ENCODE results near the gene OR7C2.
A peak's percentile ranks its signal among the peaks of the same experiment; 100 is the strongest.
"Not testable (repeated sequence)": the region's sequence is repeated elsewhere in the genome, so short reads cannot be mapped to it uniquely, and the experiment has no call there.

The OR7C2 gene

DNA sequence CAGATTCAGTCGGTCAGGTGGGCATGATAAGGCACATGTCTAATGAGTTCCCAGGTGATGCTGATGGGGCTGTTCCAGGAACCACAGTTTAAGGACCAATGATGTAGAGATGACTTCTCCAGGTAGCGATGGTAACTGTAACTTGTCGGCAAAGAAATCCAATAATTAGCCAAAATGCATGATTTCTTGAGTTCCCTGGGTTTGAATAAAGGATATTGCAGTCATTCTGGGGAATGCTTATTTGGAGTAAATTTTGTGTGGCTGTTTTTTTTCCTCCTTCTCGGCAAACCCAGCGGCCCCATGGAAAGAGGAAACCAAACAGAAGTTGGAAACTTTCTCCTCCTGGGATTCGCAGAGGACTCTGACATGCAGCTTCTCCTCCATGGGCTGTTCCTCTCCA, at the start of gene OR7C2:
OR7C2 (plus strand) TSS at position 301 of the 400 bp plus-strand sequence; CDS start at position 301, 0 bp downstream.
- in situ Hi-C loops (cut with MboI; ENCODE audit: low pct_unique_long_range_greater_than_20kb, low sequenced_read_pairs): no loop called here
- DNase-seq: no peak

DNA sequence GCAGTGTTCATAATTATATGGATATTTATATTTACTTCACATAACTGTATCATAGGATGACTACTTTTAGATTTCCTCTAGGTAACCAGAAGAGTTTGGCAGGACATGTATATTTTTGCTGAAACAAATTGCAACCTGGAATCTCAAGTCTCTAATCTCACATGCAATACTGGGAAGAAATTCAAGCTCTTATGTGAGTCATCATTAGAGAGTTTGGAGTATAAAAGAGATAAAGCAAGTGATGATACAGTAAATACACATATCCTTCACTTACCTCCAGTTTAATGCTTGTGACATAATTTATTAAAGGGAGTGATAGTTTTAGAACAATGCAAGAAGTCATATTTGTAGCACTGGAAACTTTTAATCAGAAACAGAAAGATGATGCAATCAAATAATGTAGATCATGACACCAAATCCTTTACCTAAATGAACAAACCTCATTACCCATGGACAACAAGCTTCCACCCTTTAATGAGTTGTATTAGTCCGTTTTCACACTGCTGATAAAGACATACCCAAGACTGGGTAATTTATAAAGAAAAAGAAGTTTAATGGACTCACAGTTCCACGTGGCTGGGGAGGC, 39.5 kb upstream of the OR7C2 start:
- DNase-seq: no peak
- in situ Hi-C loops (cut with MboI; ENCODE audit: low pct_unique_long_range_greater_than_20kb, low sequenced_read_pairs): no loop called here

DNA sequence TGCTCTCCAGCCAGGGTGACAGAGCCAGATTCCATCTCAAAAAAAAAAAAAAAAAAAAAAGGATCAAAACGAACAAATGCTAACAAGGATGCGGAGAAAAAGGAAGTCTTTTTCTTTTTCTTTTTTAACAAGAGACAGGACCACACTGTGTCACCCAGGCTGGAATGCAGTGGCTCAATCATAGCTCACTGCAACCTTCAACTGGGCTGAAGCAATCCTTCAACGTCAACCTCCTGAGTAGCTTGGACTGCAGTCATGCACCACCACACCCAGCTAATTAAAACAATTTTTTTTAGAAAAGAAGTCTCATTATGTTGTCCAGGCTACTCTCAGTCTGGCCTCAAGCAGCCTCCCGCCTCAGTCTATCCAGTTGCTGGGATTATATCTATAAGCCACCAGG, 34.6 kb upstream of the OR7C2 start:
- DNase-seq: no peak

DNA sequence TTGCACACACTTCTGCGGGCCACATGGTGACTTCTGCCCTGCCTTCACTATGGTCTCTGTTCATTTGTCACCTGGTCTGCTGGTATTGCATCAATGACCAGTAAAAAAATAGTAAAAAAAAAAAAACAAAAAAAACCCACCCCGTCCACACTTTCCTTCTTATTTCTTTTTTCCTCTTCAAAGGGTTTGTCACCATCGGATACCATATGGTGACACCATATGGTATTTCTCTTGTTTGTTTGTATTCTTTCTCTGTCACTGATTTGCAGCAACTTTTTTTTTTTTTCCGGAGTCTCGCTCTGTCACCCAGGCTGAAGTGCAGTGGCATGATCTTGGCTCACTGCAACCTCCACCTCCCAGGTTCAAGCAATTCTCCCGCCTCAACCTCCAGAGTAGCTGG, 26.2 kb upstream of the OR7C2 start:
- DNase-seq: no peak

More for the DNA sequence above, 34.6 kb upstream of the OR7C2 start:
- in situ Hi-C loops (cut with MboI; ENCODE audit: low pct_unique_long_range_greater_than_20kb, low sequenced_read_pairs): no loop called here

DNA sequence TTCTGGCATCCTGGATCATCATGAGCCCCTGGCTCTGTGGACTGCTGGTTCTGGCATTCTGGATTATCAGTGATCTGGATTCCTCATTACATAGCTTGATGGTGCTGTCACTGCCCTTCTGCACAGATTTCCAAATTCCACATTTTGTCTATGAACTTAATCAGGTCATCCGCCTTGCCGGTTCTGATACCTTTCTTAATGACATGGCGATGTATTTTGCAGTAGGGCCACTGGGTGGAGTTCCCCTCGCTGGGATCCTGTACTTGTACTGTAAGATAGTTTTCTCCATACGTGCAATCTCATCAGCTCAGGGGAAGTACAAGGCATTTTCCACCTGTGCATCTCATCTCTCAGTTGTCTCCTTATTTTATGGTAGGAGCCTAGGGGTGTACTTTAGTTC, 24.4 kb upstream of the OR7C2 start:
- no peak for DNase-seq
- in situ Hi-C loops (cut with MboI; ENCODE audit: low pct_unique_long_range_greater_than_20kb, low sequenced_read_pairs): no loop called here

More for the DNA sequence above, 26.2 kb upstream of the OR7C2 start:
- in situ Hi-C loops (cut with MboI; ENCODE audit: low pct_unique_long_range_greater_than_20kb, low sequenced_read_pairs): no loop called here

DNA sequence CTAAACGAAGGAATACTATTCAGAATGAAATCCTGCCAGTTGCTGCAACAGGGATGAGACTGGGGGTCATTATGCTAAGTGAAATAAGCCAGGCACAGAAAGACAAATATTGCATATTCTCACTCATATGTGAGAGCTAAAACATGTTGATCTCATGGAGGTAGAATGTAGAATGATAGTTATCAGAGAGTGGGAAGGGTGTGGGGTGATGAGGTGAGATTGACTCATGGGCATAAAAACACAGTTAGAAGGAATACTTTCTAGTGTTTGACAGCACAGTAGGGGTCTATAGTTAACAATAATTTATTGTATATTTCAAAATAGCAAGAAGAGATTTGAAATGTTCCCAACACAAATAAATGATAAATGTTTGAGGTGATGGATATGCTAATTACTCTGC, 7.8 kb upstream of the OR7C2 start:
- in situ Hi-C loops (cut with MboI; ENCODE audit: low pct_unique_long_range_greater_than_20kb, low sequenced_read_pairs): no loop called here

DNA sequence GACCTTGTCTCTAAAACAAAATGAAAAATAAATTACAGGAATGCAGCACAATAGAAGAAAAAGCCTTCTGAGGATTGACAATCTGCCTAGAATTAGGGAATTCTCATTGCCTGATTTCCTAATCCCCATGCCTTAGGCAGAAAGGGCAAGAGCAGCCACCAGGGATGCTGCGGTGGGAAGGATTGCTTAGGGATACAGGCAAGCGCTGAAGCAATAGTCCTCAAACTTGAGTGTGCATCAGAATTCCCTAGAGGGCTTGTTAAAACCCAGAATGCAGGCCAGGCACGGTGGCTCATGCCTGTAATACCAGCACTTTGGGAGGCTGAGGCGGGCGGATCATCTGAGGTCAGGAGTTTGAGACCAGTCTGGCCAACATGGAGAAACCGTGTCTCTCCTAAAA, 1.0 kb upstream of the OR7C2 start:
- in situ Hi-C loops (cut with MboI; ENCODE audit: low pct_unique_long_range_greater_than_20kb, low sequenced_read_pairs): no loop called here
- no peak for DNase-seq

More for the DNA sequence above, 7.8 kb upstream of the OR7C2 start:
- no peak for DNase-seq

DNA sequence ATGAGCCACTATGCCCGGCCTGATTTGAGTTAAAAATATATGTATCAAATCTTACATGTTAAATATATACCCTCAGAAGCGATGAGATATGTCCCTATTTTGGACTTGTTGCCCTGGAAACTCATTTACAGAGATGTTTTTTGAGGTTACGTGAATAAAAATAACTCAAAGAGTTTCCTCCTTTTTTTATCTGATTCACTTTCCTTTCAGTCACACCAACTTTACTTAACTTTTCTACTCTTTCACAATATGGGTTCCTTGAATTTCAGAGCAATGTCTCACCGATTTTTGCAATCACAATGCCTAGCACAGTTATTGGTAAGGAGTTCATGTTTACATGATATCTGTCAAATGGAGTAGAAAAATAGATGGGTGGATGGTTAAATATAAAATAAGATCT, 2.3 kb downstream of the OR7C2 start:
- DNase-seq: peak; percentile 21
- in situ Hi-C loops (cut with MboI; ENCODE audit: low pct_unique_long_range_greater_than_20kb, low sequenced_read_pairs): no loop called here

DNA sequence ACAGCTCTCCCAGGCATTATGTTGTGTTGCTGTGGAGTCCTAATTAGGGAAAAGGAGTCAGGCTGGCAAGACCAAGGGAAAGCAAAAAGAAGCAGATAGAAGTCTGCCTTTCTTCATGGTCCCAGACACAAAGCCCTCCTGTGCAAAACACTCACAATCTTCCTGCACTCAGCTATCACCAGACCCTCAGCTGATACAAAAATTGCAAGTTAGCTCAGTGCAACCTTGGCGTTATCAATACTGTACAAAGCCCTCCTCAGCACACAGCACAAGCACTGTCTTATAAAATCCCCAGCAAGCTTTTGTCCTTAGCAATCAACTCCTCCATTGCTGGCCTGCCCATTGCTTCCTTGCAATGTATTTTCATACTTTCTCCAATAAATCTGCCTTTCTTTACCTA, 3.2 kb downstream of the OR7C2 start:
- no peak for DNase-seq
- in situ Hi-C loops (cut with MboI; ENCODE audit: low pct_unique_long_range_greater_than_20kb, low sequenced_read_pairs): no loop called here

DNA sequence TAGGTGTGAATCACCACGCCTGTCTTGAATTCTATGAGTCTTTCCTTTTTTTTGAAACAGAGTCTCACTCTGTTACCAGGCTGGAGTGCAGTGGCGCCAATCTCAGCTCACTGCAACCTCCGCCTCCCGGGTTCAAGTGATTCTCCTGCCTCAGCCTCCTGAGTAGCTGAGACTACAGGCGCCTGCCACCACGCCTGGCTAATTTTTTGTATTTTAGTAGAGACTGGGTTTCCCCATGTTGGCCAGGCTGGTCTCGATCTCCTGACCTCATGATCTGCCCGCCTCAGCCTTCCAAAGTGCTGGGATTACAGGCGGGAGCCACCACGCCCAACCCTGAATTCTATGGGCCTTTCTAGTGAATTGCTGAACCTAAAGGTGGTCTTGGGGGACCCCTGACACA, 8.1 kb downstream of the OR7C2 start:
- in situ Hi-C loops (cut with MboI; ENCODE audit: low pct_unique_long_range_greater_than_20kb, low sequenced_read_pairs); DNase-seq: not testable (repeated sequence)

DNA sequence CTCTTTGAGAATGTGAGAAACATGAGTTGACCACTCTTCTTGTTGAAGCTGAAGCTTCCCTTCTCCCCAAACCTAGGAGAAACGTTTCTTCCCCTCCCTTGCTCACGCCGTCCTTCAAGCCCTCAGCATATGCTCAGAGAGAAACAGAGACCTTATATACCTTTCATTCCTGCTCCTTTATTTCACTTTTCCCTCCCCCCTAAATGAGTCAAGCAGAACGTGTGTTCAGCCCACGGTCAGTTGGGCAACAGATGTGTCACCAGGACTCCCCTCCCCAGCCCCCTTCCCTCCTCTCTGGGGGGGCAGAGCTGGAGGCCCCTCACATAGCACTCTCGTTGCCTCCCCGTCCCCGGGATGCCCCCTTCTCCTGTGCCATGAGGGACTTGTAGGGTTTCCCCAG, 8.6 kb downstream of the OR7C2 start:
- in situ Hi-C loops (cut with MboI; ENCODE audit: low pct_unique_long_range_greater_than_20kb, low sequenced_read_pairs): no loop called here
- no peak for DNase-seq

DNA sequence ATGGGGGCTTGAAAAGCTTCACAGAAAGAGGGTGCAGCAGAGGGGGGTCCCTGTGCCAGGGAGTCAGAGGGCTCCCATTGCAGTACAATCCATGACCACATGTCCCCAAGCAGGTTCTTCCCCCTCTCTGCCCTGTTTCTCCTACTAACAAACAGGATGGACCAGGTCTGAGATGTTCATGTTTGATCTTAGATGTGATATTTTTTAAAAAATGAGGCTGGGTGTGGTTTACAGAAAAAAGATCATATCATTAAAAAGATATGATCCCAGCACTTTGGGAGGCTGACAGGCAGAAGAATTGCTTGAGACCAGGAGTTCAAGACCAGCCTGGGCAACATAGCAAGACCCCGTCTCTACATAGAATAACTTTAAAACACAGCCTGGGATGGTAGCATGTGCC, 9.1 kb downstream of the OR7C2 start:
- no peak for DNase-seq
- in situ Hi-C loops (cut with MboI; ENCODE audit: low pct_unique_long_range_greater_than_20kb, low sequenced_read_pairs): no loop called here

DNA sequence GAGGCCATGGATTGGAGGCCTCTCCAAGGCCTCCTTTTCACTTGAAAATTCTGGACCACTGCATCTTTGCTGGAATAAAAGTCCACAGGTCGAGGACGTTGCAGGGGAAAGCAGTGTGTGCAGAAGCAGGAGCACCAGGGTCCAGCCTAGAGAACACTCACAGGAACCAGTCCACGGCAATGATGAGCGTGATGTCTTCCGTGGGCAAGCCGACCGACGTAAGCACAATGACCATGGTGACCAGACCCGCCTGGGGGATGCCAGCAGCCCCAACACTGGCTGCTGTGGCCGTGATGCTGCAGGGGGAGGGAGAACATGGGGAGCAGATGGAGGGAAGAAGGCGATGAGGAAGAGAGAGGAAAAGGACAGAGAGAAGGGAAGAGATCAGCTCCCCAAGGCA, 11.5 kb downstream of the OR7C2 start:
- in situ Hi-C loops (cut with MboI; ENCODE audit: low pct_unique_long_range_greater_than_20kb, low sequenced_read_pairs): no loop called here
- no peak for DNase-seq

DNA sequence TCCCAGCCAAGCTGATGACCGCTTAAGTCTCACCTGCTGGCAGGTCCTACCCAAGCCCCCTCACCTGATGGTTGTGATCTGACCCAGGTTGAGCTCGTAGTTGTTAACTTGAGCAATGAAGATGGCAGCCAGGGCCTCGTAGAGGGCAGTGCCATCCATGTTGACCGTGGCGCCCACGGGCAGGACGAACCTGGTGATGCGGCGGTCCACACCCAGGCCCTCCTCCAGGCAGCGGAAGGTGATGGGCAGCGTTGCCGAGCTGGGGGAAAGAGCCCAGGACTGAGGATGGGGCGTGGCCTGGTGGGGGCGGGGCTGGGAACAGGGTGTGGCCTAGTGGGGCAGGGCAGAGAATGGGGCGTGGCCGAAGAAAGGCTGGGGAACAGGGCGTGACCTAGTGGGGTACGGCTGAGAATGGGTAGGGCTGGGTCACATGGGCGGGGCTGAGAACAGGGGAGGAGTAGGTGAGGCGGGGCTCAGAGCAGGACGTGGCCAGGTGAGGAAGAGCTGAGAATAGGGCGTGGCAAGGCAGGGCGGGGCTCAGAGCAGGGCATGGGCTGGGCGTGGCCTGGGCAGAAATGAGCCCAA, 12.9 kb downstream of the OR7C2 start:
- in situ Hi-C loops (cut with MboI; ENCODE audit: low pct_unique_long_range_greater_than_20kb, low sequenced_read_pairs): no loop called here
- DNase-seq: no peak

DNA sequence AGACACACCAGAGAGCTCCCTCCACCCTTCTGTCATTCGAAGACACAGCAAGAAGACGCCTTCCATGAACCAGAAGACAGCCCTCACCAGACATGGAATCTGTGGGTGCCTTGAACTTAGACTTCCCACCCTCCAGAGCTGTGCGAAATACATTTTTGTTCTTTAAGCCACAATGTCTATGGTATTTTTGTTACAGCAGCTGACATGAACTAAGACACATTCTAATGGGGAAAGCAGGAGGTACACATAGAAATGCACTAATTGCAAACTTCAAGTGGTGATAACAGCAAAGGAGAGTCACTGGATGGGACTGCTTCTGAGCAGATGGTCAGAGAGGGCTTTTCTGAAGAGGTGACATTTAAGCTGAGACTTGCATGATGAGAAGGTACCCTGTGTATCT, 16.2 kb downstream of the OR7C2 start:
- no peak for DNase-seq
- in situ Hi-C loops (cut with MboI; ENCODE audit: low pct_unique_long_range_greater_than_20kb, low sequenced_read_pairs): no loop called here

DNA sequence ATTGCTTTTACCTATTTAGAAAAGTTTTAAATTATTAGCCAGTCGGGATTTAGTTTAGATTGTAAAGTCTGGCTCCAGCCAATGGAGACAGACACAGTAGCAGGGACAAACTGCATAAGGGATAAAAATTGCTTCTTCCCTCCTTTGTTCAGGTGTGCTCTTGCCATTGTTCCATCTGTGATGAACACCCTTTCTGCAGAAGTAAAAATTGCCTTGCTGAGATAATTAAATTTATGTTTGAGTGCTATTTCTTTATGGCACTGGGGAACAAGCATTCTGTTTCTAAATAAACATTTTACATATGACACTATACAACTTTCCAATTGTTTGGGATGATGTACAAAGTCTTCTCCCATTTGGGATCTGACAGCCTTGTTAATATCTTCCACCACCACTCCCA, 18.0 kb downstream of the OR7C2 start:
- no peak for DNase-seq
- in situ Hi-C loops (cut with MboI; ENCODE audit: low pct_unique_long_range_greater_than_20kb, low sequenced_read_pairs): no loop called here

DNA sequence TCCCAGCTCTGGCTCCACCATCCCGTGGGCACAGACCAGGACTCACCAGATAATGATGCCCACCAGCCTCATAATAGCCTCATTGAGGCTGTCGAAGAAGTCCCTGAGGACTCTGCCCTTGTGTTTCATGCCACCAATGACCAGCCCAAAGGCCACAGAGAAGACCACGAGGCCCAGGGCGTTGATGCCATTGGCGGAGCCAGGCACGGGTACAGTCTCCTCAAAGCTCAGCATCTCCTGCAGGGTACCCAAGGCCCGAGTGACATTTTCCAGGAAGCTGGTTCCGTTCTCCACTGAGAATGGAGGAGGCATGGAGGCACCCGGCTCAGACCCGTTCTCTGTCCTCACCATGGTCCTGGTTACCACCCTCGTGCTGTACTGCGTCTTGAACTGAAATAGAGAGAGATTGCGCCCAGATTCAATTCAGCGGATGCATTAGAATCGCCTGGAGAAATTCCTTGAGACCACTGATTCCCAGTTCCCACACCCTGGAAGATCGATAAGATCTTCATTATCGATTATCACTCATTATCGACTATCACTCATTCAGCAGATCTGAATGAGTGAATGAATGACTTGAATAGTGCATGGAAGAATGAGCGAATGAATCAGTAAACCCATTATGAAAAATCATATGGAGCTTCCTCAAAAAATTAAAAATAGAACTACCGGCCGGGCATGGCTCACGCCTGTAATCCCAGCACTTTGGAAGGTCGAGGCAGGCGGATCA, 20.8 kb downstream of the OR7C2 start:
- DNase-seq: no peak
- in situ Hi-C loops (cut with MboI; ENCODE audit: low pct_unique_long_range_greater_than_20kb, low sequenced_read_pairs): no loop called here

DNA sequence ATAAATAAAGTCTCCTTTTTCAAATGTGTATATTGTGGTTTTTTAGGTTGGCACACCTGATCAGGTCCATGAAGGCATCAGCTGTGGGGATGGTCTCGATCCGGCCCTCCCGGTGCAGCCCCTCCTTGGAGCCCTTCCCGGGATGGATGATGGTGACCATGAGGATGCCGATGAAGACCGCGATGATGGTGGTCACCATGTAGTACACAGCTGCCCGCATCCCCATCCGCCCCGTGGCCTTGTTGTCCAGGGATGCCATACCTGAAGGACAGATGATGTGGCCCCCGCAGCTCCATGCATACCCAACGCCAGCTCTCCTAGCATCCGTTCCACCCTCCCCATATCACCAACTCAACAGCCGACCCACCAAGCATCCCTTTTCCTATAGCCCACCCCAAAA, 27.0 kb downstream of the OR7C2 start:
- DNase-seq: no peak
- in situ Hi-C loops (cut with MboI; ENCODE audit: low pct_unique_long_range_greater_than_20kb, low sequenced_read_pairs): no loop called here

DNA sequence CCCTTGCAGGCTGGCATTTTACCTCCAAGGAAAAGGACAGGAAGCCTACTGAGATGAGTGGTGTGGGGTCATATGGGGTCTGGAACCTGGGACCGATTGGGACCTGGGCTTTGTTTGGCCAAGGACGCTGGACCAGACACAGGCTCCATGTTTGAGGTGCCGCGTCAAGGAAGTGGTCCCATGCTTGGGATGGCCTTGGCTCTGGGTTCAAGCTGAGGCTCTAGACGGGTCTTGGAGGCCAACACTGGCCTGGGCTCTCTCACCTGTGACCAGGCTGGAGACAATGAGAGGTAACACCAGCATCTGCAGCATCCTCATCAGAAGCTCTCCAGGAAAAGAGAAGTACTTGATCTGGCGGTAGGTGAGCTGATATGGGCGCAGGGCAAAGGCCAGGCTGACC, 30.2 kb downstream of the OR7C2 start:
- in situ Hi-C loops (cut with MboI; ENCODE audit: low pct_unique_long_range_greater_than_20kb, low sequenced_read_pairs): no loop called here
- DNase-seq: no peak

DNA sequence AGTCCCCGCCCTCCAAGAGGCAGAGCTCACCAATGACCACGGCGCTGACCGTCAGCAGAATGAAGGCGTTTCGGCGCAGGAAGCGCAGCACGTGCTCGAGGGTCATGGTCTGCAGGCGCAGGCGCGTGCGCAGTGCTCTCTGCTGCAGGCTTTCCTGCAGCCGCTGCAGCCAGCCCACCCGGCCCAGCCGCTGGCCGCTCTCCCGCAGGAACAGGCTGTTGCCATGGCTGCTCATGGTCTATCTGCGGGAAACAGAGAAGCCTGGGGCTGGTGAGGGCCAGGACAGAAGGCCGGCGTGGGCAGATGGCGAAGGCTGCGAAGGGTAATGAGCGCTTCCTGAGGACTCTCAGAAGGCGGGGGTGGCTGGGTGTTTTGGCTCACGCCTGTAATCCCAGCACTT, 31.4 kb downstream of the OR7C2 start:
- no peak for DNase-seq
- in situ Hi-C loops (cut with MboI; ENCODE audit: low pct_unique_long_range_greater_than_20kb, low sequenced_read_pairs): no loop called here

DNA sequence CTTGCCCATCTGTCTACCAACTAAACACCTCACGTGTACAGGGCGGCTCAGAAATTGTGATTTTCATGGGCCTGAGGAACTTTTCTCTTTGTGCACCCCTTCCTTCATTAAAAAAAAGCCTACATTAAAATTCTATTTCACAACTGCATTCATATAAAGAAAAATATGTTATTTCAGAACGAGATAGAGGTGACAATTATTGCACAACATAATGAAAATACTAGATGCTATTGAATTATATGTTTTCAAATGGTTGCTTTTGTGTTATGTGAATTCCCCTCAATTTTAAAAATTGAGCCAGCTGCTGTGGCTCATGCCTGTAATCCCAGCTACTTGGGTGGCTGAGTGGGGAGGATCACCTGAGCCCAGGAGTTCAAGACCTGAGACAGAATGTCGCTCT, 33.2 kb downstream of the OR7C2 start:
- no peak for DNase-seq
- in situ Hi-C loops (cut with MboI; ENCODE audit: low pct_unique_long_range_greater_than_20kb, low sequenced_read_pairs): no loop called here

Data from KBM-7 (cell line).